HG02981 (cell line): ENCODE results near the gene ZNF605.
"Not testable (repeated sequence)": the region's sequence is repeated elsewhere in the genome, so short reads cannot be mapped to it uniquely, and the experiment has no call there.

Source experiments
- ATAC-seq: cut with Tn5 transposase; IDR thresholded peaks from one replicate; pipeline ENCODE4 v1.9.1; 2021; ENCODE audit warnings: mild to moderate bottlenecking, moderate library complexity; ENCODE audit not compliant: unreplicated experiment

Gene ZNF605

DNA sequence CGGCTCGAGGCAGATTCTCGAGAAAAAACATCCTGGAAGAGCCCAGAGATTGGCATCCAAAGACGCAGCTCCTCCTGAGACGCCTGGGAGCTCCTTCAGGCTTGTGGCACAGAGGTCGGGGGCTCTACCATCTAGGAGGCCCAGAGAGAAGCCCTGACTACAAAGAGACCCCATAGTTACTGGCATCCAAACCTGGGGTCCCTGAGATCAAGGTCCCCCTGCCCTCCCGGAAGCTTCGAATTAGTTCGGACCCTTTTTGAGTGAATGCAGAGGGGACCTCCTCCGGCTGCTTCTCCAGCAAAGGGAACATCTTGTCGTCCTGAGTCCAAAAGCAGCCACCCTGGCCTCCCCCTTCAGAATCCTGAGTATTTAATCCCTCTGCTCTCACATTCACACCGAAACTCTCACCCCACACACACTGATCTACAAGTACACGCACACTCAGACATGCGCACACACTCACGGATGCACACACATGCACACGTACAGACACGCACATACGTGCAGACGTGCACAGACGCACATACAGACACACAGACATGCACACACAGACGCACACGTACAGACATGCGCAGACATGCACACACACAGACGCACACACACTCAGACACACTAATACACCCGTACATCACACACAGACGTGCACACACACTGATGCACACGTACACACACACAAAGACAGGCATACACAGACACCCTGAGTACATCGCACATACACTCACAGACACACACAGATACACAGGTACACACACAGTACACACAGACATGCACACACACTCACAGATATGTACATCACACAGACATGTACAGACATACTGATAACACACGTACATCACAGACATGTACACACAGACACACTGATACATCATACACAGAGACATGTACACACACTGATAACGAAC is 5.9 kb downstream of the ZNF605 start:
- no peak for ATAC-seq

DNA sequence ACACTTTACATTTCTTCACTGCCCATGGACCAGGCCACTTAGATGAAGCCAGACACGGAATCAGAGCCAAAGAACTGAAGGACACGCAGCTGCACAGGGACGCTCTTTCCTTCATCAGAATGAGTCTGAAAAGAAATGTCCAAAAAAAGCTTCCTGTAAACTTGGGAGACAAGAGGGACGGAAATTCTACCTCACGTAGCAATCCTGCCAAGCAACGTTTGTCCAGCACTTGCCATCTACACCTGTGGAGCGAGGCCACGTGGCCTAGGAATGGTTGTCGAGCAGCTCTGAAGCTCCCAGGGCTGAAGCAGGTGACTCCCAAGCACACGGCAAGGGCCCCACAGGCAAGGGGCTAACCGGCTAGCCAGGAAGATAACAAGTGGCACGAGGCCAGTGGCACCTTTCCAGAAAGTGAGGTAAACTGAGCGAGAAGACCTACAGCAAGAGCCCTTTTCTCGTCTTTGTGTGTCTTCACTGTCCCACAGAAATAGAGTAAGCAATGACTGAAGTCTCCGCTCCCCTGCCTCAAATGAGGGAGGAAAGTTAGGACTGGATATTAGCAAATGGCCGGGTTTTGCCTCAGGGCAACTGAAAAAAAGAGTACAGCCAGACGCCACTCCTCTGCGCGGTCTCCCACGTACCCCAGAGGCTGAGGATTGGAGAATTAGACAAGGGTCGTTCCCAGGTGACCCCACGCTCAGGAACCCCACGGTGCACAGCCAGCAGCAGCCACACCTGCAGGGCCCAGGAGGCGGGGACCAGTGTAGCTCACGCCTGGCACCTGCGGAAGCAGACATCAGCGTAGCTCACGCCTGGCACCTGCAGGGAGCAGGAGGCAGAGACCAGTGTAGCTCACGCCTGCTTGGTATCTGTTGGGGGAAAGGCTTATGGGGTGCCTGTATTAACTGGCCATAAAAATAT is 7.7 kb downstream of the ZNF605 start:
- no peak for ATAC-seq

DNA sequence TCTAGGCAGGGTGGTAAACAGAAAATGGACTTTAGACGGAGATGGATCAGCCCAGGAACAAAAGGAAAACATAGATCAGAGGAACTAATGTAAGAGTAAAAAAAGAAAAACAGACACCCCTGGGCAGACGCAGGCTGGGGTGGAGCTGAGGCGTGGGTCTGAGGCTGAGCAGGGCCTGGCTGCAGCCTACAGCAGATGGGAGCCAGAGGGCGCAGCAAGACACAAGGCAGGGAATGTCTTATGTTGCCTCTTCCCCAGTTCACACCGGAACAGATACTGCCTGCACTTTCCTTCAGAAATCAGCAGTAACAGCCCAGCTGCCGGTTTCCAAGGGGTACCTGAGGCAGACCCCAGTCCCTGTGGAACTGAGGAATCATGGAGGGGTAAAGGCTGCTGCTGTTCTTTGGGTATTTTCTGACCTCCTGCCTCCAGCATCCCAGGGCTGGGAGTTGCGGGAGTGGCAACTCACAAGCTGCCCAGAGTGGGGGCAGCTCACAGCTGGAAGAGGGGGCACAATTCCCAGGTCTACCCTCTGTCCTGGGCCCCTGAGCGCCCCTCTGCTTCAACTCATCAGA is 9.8 kb downstream of the ZNF605 start:
- ATAC-seq, result no peak

DNA sequence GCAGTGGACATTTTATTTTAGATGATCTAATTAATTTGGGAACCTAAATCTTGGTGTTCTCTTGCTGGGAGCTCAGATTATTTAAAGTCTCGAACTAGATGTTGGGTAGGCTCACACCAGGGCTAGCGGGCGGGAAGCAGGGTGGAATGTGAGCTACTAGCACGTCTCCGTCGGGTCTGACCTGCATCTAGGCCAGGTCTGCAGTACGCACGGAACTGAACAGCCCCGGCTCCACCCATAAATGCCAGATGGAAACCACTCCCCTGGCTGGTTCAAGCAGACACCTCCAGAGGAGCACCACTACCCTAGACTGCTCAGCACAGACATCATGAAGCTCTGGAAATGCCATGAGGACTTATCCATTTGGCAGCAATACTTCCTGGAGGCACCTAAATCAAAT is 10.3 kb downstream of the ZNF605 start:
- no peak for ATAC-seq

DNA sequence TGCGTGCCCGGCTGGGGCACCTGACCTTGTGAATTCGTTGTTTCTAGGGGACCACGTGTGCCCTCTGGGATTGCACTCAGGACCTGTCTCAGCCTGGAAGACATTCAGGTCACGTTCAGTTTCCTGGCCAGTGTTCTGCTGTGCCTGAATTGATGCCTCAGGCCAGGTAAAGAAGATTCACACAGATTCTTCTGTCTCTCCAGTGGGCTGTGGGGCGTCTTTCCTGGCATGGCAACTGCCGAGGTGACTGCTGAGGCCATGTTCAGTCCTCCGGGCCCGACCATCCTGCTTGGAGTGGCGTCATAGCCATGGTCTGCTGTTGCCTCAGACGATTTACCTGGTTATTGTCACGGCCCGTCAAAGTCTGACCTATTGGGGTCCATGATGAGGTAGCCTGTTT is 13.5 kb downstream of the ZNF605 start:
- ATAC-seq, result no peak

DNA sequence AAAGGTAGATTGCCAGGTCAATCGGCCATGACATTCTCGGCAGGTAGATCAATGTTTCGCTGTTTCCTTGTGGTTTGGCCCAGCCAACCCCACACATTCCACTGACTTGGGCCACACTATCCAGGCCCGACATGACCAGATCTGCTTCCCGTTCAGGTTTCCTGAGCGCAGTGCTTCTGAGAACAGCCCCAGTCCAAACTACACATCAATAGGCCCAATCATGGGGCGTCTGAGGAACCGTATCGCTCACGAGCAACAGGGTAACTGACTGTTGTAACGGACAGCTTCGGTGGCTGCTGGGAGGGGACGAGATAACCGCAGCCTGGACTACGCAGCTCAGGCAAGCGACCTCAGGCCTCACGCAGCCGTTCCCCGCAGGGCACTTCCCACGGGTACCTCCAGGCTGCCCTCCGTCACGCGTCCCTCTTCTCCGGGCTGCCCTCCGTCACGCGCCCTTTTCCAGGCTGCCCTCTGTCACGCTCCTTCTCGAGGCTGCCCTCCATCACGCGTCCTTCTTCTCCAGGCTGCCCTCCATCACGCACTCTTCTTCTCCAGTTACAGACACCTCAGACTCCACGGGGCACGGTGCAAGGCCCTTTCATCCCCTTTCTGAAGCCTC is 14.7 kb downstream of the ZNF605 start:
- ATAC-seq, result no peak

DNA sequence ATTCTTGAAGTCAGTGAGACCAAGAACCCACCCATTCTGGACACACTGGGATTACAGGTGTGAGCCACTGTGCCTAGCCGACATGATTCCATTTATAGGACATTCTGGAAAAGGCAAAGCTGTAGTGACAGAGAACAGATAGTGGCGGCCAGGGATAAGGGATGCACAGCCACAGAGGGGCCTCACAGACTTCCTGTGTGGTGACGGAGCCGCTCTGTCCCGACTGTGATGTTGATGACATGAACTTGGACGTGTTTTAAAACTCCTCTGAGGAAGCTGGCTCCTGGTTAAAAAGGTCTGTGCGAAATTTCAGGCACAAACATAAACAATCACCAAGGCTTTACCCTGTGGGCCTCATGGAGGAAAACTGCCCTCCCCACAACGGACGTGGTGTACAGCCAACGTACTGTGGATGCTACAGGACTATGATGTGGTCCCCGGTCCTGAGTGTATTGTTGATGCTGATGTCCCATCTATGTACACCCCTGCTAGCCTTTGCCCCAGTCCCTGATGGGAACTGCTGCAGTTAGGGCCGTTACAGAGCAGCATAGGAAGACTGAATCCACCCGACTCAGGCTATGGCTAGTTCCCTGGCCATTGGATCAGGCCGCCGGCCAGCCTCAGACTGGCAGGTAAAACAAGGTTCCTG is 15.9 kb downstream of the ZNF605 start:
- ATAC-seq, result no peak

DNA sequence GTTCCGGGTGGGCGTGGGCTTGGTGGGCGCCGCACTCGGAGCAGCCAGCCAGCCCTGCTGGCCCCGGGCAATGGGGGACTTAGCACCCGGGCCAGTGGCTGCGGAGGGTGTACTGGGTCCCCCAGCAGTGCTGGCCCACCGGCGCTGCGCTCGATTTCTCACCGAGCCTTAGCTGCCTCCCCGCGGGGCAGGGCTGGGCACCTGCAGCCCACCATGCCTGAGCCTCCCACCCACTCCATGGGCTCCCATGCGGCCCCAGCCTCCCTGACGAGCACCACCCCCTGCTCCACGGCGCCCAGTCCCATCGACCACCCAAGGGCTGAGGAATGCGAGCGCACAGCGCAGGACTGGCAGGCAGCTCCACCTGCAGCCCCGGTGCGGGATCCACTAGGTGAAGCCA is 17.3 kb downstream of the ZNF605 start:
- ATAC-seq, result not testable (repeated sequence)

DNA sequence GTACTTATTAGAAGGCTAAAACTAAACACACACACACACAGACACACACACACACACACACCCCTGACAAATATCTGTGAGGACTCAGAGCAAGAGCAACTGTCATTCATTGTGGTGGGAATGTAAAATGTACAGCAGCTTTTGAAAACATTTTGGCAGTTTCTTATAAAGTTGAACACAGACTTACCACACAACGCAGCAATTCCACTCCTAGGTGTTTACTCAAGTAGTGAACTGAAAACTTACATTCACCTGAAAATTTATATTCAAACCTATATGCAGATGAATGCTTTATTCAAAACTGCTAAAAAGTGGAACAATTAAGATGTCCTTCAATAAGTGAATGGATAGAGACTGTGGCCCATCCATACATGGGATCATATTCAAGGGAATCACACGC is 18.6 kb downstream of the ZNF605 start:
- ATAC-seq, result no peak

DNA sequence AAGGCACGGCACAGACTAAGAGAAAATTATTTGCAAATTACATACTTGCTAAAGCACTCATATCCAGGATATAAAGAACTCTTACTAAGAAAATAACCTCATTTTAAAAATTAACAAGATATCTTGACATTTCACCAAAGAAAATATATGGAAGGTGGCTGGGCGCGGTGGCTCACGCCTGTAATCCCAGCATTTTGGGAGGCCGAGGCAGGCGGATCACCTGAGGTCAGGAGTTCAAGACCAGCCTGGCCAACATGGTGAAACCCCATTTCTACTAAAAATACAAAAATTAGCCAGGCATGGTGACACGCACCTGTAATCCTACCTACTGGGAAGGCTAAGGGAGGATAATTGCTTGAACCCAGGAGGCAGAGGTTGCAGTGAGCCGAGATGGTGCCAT is 19.2 kb downstream of the ZNF605 start:
- not testable (repeated sequence) for ATAC-seq

DNA sequence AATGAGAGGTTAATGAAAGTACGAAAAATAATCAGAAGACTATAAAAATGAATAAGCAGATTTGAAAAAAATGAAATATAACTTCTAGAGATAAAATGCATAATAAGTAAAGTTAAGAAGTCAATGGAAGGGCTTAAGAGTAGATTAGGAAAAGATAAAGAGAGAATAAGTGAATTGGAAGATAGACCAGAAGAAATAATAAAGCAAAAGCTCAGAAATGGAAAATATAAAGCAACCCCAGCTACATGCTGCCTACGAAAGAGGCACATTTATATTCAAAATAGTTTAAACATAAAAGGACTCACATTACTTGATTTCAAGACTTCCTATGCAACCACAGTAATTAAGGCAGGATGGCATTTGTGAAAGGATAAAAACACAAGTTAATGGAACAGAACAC is 19.9 kb downstream of the ZNF605 start:
- no peak for ATAC-seq

DNA sequence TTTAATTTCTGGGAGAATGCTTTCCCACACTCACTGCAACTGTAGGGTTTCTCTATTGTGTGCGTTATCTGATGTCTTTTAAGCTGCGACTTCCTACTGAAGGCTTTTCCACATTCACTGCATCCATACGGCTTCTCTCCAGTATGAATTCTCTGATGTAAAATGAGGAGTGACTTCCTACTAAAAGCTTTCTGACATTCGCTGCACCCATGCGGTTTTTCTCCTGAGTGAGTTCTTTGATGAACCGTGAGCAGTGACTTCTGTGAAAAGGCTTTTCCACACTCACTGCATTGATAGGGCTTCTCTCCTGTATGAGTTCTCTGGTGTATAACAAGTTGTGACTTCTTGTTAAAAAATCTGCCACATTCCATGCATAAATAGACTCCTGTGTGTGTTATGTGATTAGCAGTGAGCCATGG is 29.7 kb downstream of the ZNF605 start:
- ATAC-seq, result no peak

DNA sequence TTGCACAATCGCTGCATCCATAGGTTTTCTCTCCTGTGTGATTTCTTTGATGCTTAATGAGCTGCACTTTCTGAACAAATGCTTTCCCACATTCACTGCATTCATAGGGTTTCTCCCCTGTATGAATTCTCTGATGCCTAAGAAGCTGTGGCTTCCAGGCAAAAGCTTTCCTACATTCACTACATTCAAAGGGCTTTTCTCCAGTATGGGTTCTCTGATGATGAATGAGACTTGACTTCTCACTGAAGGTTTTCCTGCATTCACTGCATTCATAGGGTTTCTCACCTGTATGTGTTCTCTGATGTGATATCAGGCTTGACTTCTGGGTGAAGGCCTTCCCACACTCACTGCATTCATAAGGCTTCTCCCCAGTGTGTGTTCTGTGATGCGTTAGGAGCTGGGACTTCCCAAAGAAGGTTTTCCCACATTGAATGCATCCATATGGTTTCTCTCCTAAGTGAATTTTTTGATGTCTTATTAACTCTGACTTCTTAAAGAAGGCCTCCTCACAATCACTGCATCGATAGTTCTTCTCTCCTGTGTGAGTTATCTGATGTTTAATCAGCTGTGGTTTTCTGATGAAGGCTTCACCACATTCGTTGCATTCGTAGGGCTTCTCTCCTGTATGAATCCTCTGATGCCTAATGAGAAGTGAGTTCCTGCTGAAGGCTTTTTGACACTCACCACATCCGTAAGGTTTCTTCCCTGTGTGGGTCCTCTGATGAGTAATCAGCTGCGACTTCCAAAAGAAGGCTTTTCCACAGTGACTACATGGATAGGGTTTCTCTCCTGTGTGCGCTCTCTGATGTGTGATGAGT is 30.3 kb downstream of the ZNF605 start:
- ATAC-seq, result no peak

DNA sequence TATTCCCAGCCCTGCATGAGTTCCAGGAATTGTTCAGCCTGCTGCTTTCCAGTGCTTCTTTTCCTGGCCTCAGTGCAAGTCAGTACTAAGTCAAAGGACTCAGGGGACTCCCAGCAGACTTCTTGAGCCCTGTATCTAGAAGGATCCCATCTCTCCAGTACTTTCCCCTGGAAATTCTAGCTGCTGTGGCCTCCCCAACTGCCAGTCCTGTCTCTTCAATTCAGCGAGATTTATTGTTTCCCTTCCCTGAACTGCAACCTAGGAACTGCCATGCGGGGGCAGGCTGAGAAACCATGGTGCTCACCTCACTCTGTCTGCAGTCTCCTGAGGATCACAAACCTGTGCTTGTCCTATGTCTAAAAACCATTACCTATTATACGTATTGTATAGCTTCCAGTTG is 31.8 kb downstream of the ZNF605 start:
- ATAC-seq, result no peak

DNA sequence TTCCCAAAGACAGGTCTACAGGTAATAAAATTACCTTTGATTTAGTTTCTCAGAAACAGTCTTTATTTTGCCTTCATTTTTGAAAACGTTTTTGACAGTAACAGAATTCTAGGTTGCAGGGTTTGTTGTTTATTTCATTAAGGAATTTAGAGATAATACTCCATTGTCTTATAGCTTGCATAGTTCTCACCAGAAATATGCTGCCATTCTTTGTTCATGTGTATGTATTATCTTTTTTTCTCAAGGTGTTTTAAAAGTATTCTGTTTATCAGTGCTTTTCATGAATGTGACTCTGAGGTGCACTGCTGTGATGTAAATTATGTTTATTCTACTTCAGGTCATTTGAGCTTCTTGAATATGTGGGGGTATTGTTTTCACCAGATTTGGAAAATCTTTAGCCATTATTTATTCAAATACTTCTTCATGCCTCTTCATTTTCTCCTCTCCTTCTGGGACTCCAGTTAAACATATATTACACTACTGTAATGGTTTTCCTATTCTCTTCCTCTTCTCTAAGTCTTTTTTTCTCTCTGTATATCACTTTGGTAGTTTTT is 32.7 kb downstream of the ZNF605 start:
- ATAC-seq, result no peak

DNA sequence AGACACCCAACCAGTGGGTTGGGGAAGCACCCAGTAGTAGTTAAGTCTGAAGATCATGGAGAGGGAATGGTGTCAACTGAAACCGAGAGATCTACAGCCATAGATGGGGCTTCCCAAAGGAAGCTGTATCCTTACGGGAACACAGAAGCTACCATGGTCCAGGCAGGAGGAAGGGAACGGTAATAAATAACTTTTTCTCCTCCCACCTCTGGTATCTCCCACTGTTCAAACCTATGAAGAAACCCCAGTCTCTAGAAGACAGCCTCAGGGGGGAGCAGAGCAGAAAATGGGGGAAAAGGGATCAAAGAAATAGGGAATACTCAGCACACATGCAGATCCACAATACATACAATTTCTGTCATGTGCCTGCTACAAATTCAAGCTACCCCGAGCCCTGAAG is 33.4 kb downstream of the ZNF605 start:
- no peak for ATAC-seq

DNA sequence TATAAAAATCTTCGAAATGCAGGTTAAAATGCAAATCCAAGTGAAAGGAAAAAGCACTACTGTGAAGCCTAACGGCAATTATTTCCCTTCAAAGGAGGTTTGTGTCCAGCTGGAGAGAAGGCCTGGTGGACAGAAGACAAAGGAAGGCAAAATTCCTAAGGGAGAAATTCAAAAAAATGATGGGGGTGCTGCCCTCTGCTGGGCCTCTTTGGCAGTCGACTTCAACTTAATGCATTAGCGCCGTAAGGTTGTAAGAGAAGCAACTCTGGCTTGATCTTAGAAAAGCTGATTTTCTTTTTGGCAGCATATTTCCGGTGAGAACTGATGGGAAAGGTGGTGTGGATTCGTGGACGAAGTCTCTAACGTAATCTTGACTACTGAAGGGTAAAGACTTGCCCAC is 34.4 kb downstream of the ZNF605 start:
- no peak for ATAC-seq

DNA sequence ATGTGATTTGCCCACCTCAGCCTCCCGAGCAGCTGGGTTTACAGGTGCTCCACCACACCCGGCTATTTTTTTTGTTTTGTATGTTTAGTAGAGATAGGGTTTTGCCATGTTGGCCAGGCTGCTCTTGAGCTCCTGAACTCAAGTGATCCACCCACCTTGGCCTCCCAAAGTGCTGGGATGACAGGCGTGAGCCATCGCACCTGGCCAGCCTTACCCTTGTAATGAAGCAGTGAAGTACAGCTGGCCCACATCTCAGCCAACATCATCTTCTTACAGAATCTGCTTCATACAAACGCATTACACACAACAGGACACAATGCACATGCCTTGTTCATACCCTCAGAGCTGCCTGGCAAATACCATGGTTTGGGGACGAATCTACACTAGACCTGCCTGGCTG is 37.4 kb downstream of the ZNF605 start:
- ATAC-seq, result no peak

DNA sequence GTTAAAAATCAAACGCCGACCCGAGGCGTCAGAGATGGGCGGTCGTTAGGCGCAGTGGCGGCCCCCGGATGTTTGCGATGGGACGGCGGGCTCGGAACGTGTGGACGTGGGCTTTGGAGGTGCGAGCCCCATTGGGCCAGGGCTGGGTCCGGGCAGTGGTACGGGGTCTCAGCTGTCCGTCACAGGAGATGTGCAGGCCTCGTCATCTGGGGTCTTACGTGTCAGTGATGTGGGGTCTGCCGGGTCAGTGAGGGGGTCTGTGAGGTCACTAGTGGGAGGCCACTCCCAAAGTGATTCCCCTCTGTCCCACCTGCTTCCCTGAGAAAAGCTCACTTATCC is 47.1 kb downstream of the ZNF605 start:
- no peak for ATAC-seq
